GM18511 (cell line): Measurements from ENCODE around the gene TMEM266.
A peak's percentile ranks its signal among the peaks of the same experiment; 100 is the strongest.

Source experiments
- ATAC-seq: cut with Tn5 transposase; IDR thresholded peaks from one replicate; pipeline ENCODE4 v1.9.1; 2021; ENCODE audit warnings: mild to moderate bottlenecking, moderate library complexity; ENCODE audit not compliant: unreplicated experiment

Gene TMEM266

GRCh38 chr15:76123031-76123430 is 63.2 kb downstream of the TMEM266 start:
- no peak for ATAC-seq

DNA sequence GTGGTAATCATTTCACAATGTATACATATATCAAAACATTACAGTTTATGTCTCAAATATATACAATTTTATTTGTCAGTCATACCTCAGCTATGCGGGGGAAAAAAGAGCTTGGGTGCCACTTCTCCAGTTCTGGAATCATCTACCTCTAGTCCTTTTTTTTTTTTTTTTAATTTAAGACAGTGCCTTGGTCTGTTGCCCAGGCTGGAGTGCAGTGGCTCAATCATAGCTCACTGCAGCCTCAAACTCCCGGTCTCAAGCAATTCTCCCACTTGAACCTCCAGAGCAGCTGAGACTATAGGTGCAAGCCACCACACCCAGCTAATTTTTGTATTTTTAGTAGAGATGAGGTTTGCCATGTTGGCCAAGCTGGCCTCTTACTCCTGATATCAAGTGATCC is 67.4 kb downstream of the TMEM266 start:
- ATAC-seq = no peak

DNA sequence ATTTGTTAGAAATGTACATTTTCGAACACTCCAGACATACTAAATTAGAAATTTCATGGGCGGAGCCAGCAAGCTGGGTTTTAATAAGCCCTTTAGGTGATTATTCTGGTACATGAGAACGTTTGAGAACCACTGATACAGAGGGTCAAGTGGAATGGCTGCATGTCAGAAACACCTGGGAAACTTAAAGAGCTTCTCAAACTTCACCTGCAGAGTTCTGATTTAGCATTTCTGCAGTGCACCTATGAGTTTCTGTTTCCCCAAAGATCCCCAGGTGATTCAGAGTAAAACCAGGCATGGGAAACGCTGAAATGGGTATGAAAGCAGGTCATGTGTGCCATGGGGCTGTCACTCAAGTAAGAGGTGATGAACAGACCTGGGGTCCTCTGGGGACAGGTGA is 68.1 kb downstream of the TMEM266 start:
- ATAC-seq = no peak

DNA sequence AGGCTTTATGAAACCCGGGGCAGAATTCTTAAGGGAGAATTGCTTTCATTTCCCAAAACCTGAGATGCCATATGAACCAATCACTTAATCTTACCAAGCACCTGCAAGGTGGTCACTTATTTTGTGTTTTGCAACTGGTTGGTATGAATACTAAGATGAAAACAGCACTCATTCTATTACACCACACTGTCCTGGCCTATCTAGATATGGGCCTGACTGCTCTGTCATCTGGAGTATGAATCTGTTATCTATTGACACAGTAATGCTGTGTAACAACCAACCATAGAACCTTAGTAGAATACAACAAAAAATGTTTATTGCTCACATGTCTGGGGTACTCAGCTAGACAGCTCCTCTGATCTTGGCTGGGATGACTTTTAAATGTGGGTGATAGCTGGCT is 74.8 kb downstream of the TMEM266 start:
- ATAC-seq = no peak

- ATAC-seq = no peak
These were observed 75.7 kb downstream of the TMEM266 start for GRCh38 chr15:76135516-76135915.

GRCh38 chr15:76138436-76138835 is 78.7 kb downstream of the TMEM266 start:
- ATAC-seq = no peak

- ATAC-seq = no peak
These were observed 79.7 kb downstream of the TMEM266 start for GRCh38 chr15:76139368-76140073.

DNA sequence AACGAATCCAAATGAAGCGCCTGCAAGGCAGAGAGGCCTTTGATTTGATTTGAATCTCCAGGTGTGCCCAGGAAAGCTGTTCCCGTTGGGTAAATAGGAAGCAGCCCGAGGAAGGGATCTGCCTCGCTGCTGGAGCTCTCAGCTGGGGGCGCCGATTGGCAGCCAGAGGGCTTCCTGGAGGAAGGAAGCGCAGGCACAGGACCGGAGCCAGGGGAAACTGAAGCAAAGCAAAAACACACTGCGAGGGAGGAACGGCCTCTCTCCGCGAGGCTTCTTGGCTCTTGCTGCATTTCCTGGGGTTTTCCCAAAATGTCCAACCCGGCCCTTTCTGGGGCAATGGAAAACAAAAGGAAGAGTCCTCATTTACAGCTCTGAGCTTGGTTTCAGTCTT is 80.3 kb downstream of the TMEM266 start:
- no peak for ATAC-seq

DNA sequence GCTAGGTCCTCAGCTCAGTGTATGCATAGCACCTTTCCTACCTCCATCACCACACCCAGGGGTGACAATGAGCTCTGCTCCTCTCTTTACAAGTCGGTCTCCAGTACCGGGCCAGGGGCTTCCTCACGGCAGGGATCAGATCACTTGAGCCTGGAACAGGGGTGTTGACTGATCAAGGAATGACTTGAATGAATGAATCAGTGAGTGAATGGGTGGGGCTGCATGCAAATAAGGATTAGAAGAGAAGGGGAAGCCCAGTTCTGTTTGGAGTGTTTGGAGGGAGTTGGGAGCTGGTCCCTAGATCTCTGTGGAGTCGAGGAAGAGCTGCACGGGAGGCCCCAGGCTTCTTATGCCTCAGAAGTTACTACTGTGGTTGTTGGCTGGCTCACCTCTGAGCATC is 87.0 kb downstream of the TMEM266 start:
- no peak for ATAC-seq

DNA sequence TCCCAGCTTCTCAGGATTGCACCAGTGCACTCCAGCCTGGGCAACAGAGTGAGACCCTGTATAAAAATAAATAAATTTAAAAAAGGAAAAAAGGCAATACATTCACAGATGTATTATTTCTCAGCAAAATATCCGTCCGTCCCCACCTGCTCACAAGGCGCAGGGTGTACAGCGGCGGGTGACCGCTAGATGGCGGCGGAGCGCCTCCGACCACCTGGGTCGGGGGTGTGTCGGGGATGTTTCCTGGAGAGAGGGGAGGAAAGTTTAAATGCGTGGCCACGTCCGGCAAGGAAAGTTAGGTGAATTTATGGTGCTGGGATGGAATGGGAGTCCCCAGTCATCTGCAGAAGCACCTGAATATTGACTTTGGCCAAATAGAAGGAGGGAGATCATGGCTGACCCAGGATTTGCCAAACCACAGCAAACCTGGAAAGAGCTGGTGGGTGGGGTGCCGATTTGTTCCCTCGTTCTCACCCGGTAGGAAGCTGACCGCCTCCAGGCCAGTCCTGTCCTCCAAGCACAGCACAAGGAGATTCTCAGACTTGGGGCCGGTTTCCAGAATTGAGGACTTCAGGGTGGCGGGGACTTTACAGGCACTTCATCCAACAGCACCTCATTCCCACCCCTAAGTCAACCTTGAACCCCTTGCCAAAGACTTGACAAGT is 88.3 kb downstream of the TMEM266 start:
- ATAC-seq = no peak

DNA sequence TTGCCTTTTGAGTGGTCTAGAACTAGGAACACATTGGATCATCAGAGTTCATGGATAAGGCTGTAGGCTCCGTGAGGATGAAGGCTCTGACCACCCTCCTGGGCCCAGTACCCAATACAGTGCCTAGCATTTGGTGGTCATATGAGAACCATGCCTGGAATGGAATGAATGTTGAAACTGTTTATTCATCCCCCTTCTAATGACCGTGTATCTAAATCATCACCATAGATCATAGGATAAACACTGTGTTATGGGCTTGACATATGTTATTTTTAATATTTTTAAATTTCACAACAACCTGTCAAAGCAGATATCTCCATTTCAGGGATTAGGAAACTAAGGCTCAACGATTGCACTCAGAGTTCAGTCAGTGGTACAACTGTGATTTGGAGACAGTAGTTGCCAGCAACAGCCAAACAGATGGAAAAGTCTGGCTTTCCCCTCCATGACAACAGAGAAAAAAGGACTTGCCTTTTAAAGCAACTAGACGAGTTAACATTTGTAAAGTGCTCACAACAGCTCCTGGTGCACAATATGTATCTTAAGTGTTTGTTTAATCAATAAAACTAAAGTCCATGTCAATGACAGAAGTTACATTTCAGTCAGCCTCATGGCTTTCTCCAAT is 89.6 kb downstream of the TMEM266 start:
- ATAC-seq = no peak

GRCh38 chr15:76150513-76150912 is 90.7 kb downstream of the TMEM266 start:
- ATAC-seq = peak; percentile 24

GRCh38 chr15:76150971-76151598 is 91.3 kb downstream of the TMEM266 start:
- peak; percentile 91 for ATAC-seq

DNA sequence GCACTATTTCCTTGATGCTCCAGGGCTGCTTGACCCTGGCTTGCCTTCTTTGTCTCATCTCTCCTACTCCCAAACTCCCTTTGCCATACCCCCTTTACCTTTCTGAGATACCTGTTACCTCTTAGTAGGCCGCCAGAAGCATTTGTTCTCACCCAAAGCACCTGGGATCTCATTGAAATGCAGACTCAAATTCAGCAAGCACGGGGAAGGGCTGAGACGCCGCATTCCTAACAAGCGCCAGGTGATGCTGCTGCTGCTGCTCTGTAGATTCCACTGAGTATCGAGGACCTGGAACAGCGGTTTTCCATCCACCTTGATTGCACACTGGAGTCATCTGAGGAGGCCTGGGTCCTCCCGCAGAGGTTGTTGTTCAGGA is 91.8 kb downstream of the TMEM266 start:
- no peak for ATAC-seq

DNA sequence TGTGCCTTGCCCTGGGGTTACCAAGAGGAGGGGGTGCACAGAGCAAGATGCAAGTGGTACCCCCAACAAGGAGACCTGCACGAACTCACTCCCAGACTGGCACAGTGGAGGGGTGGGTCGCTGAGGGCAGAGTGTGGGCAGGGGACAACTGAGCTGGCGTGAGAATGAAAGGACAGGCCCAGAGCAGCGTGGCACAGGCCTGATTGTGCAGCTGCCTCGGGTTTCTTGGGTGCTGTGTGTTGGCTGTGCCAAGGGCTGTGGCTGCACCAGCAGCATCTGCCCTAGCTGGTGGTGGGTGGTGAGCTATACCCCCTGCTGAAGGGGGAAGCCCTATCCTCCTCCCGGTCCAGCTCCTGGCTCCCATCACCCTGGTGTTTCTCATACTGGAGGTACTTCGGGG is 92.4 kb downstream of the TMEM266 start:
- ATAC-seq = no peak

DNA sequence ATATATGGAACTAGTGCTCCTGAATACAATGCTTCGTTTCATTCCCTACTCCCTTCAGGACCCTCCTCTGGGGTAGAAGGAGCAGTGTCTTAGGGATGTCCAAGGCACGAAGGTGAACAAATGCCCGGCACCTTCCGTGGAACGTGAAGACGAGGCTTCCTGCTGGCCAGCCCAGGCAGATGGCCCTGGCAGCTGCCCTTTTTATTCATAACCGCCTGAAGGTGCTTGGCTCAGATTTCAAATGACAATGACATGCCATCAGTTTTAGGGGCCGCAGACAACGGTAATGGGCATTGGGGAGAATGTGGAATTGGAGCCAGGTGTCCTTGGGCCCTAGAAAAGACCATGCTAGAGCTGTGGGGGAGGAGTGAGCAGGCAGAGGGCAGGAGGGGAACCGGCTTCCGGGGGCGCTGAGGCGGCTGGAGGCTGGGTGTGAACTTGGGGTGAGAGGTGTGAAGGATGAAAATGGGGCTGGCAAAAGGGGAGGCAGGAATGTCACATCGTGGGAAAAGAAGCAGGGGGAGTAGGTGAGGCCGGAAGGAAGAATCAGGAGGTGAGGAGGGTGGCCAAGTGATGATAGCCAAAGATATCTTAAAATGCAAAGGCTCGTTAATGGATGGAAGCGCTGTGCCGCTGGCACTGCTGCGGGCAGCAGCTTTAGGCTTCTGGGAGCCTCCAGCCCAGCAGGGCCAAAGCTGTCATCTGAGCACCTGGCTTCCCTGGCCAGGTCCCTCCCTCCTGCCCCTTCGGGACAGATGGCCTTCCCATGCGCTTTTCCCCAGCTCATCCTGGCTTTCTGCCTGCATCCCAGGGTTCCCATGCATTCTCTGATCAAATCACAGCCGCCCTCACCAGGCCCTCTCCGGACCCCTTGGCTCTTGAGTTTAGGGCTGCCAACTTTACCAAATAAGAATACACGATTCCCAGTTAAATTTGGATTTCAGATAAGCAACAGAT is 93.7 kb downstream of the TMEM266 start:
- no peak for ATAC-seq

- no peak for ATAC-seq
These were observed 95.9 kb downstream of the TMEM266 start for GRCh38 chr15:76155731-76156130.

GRCh38 chr15:76158226-76158625 is 98.4 kb downstream of the TMEM266 start:
- ATAC-seq = no peak

DNA sequence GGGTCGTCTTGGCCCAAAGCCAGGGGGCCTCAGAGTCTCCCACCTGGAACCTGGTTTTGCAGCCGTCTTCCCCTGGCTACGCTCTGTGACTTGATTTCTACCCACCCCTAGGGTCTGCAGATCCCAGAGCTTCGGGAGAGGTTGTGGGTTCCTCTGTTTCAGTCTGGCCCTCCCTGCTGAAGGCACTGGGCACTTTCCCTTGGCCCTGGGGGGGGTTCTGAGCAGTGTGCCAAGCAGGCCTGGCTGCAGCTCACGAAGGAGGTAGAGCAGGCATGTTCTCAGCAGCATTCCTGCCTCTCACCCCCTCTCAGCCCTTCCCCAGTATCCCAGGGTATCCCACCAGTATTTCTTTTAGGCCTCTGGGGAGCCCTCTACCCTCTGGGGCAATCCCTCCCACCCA is 99.0 kb downstream of the TMEM266 start:
- ATAC-seq = no peak

GRCh38 chr15:76159282-76159681 is 99.5 kb downstream of the TMEM266 start:
- no peak for ATAC-seq
